HCT116 (cell line): Measurements from ENCODE around the gene B4GALNT4. TPM values are rescaled to one million over a fixed set of nuclear protein-coding genes. Genes with fewer than 3 reads are reported as not detected.

Experiments used
- ATAC-seq: fragments of 200-7000 bp; cut with Tn5 transposase; 2 replicates; pipeline ENCODE4 v1.9.1; 2020; ENCODE audit warnings: mild to moderate bottlenecking, moderate library complexity
- BruUV-seq: library from RNA; stranded (reverse); fragments of 400-500 nt; replicated peaks from 2 replicates; lab custom pipeline; 2021; lab: Mats Ljungman, UMichigan
- CTCF ChIA-PET: fragments of 300-600 bp; sonication (Branson Sonifier 250); formaldehyde crosslinking; loops from one replicate; lab custom pipeline; 2021; ENCODE audit warnings: antibody characterized with exemption; lab: Charles Lee
- POLR2A ChIA-PET: fragments of 300-600, 350-600 bp; sonication (Branson Sonifier 250); formaldehyde crosslinking; loops from one replicate; lab custom pipeline; 2021; ENCODE audit warnings: antibody characterized with exemption; lab: Charles Lee
- RAD21 ChIA-PET, 2 experiments: fragments of 300-600 bp; sonication (Branson Sonifier 250); formaldehyde crosslinking; loops; one replicate each; lab custom pipeline; 2023; ENCODE audit warnings: low total read pairs in 2 of 2; ENCODE audit not compliant: uncharacterized antibody in 2 of 2, unreplicated experiment in 2 of 2, low non-redundant PET in 1 of 2; lab: Charles Lee
- DNase-seq: peaks from one replicate; pipeline ENCODE4 v3.0.0-alpha.2; 2010; ENCODE audit warnings: low read depth, low spot score
- H2AFZ ChIP-seq: fragments of 200-600 bp; shearing (Covaris generic), sonication (generic); 2 replicates; pipeline ENCODE4 v1.6.1; 2017; ENCODE audit warnings: low read depth, mixed run types, mixed read lengths, antibody characterized with exemption, low read length; ENCODE audit not compliant: poor library complexity, severe bottlenecking
- H3K27ac ChIP-seq: 2 replicates; pipeline ENCODE4 v1.5.1; 2012; ENCODE audit warnings: low read depth, low read length
- H3K27me3 ChIP-seq: fragments of 200-600 bp; sonication (generic); 2 replicates; pipeline ENCODE4 v1.6.1; 2016; ENCODE audit warnings: mixed run types, low read length, mixed read lengths; ENCODE audit not compliant: insufficient read depth
- H3K36me3 ChIP-seq, 2 experiments: fragments of 200-500 bp in 1 of 2; fragments of 200-600 bp in 1 of 2; sonication (Bioruptor generic) in 1 of 2; sonication (generic) in 1 of 2; 2 replicates each; pipeline versions ENCODE4 v1.5.1 to v1.6.1; 2014 to 2016; ENCODE audit warnings: low read length in 2 of 2, inconsistent platforms in 1 of 2, mixed read lengths in 1 of 2, mixed run types in 1 of 2; ENCODE audit not compliant: insufficient read depth in 2 of 2, control insufficient read depth in 1 of 2
- H3K4me1 ChIP-seq, 2 experiments: fragments of 200-600 bp in 1 of 2; sonication (generic) in 1 of 2; 2 replicates each; pipeline versions ENCODE4 v1.5.1 to v1.6.1; 2012 to 2017; ENCODE audit warnings: low read length in 2 of 2, inconsistent platforms in 1 of 2, mild to moderate bottlenecking in 1 of 2, mixed read lengths in 1 of 2, mixed run types in 1 of 2, moderate library complexity in 1 of 2; ENCODE audit not compliant: insufficient read depth in 2 of 2, control insufficient read depth in 1 of 2
- H3K4me2 ChIP-seq: fragments of 200-600 bp; sonication (generic); 2 replicates; pipeline ENCODE4 v1.6.1; 2017; ENCODE audit warnings: mixed run types, low read length, mixed read lengths
- H3K4me3 ChIP-seq, 2 experiments: fragments of 200-600 bp in 1 of 2; sonication (generic) in 1 of 2; replicated peaks in 1 of 2; 2 replicates each; pipeline ENCODE4 v1.5.1; 2011 to 2016; ENCODE audit warnings: low read length in 2 of 2, control low read depth in 1 of 2, low read depth in 1 of 2, mild to moderate bottlenecking in 1 of 2, mixed read lengths in 1 of 2, mixed run types in 1 of 2
- H3K79me2 ChIP-seq: fragments of 200-600 bp; sonication (generic); 2 replicates; pipeline ENCODE4 v1.6.1; 2017; ENCODE audit warnings: mild to moderate bottlenecking, mixed run types, low read length, moderate library complexity, mixed read lengths; ENCODE audit not compliant: insufficient read depth
- H3K9ac ChIP-seq: fragments of 200-600 bp; sonication (generic); 2 replicates; pipeline ENCODE4 v1.6.1; 2016; ENCODE audit warnings: low read length, mixed read lengths
- H3K9me2 ChIP-seq: fragments of 200-600 bp; sonication (generic), shearing (Covaris generic); 2 replicates; pipeline ENCODE4 v1.6.1; 2017; ENCODE audit warnings: mixed run types, mild to moderate bottlenecking, moderate library complexity; ENCODE audit not compliant: insufficient read depth
- H3K9me3 ChIP-seq, 2 experiments: fragments of 200-500 bp in 1 of 2; fragments of 200-600 bp in 1 of 2; sonication (Bioruptor generic) in 1 of 2; sonication (generic) in 1 of 2; 2 replicates each; pipeline ENCODE4 v1.6.1; 2014 to 2017; ENCODE audit warnings: low read length in 2 of 2, mixed read lengths in 2 of 2, inconsistent platforms in 1 of 2, low read depth in 1 of 2, mild to moderate bottlenecking in 1 of 2, mixed run types in 1 of 2, moderate library complexity in 1 of 2; ENCODE audit not compliant: control insufficient read depth in 1 of 2, insufficient read depth in 1 of 2
- H4K20me1 ChIP-seq: fragments of 200-600 bp; sonication (generic), shearing (Covaris generic); 2 replicates; pipeline ENCODE4 v1.6.1; 2017; ENCODE audit warnings: mixed run types, mild to moderate bottlenecking, moderate library complexity; ENCODE audit not compliant: insufficient read depth
- CBX3 ChIP-seq: IDR thresholded peaks from 2 replicates; pipeline ENCODE4 v1.6.1; 2012; ENCODE audit warnings: low read depth
- ELF1 ChIP-seq: IDR thresholded peaks from 2 replicates; pipeline ENCODE4 v1.6.1; 2012; ENCODE audit warnings: low read depth, borderline replicate concordance
- POLR2A ChIP-seq: IDR thresholded peaks from 2 replicates; pipeline ENCODE4 v1.7.0; 2011; ENCODE audit warnings: borderline replicate concordance; ENCODE audit not compliant: insufficient read depth, insufficient read length; ENCODE audit errors: extremely low read depth
- POLR2AphosphoS5 ChIP-seq: IDR thresholded peaks from 2 replicates; pipeline ENCODE4 v1.6.1; 2011; ENCODE audit warnings: mild to moderate bottlenecking, low read depth, low read length, moderate library complexity
- YY1 ChIP-seq: IDR thresholded peaks from 2 replicates; pipeline ENCODE4 v1.6.1; 2011; ENCODE audit warnings: low read length, low read depth, moderate library complexity, mild to moderate bottlenecking; ENCODE audit not compliant: insufficient replicate concordance; ENCODE audit errors: extremely low read depth
- ZFX ChIP-seq: fragments of 450-650 bp; IDR thresholded peaks from 2 replicates; pipeline ENCODE4 v1.6.1; 2017
- intact Hi-C: fragments of 100-400 bp; cut with micrococcal nuclease; formaldehyde crosslinking; loops from 2 replicates; pipeline ENCODE4 v1.10.0; 2022
- total RNA-seq: library from RNA; stranded (reverse); gene quantifications from one replicate; pipeline ENCODE4 v1.2.1, GENCODE V29; 2021; ENCODE audit not compliant: unreplicated experiment
- TF ChIP-seq, protein P1 (sequence below): IDR thresholded peaks from 2 replicates; pipeline ENCODE4 v1.6.1; 2012

Gene B4GALNT4
- total RNA-seq, 1 experiment from 2014 or later, result 54.3 TPM

- peak overlapping the region; percentile 80 to 90 for H3K4me3 ChIP-seq
- peak; percentile 53; the same call in 1 of the 2 replicates for TF ChIP-seq POLR2AphosphoS5
- no peak for TF ChIP-seq ELF1
- TF ChIP-seq, protein P1, sequence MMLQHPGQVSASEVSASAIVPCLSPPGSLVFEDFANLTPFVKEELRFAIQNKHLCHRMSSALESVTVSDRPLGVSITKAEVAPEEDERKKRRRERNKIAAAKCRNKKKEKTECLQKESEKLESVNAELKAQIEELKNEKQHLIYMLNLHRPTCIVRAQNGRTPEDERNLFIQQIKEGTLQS, result no peak
- TF ChIP-seq POLR2A, result peak; percentile 9
- TF ChIP-seq, all 23 proteins: peak for 2
- BruUV-seq, result TSS peak; percentile 85
- H3K9me2 ChIP-seq, result no peaks in the 10 kb centered on the region
- peaks cover 30 to 49% of the 10 kb centered on the region in 2 experiments for H3K4me1 ChIP-seq
- intact Hi-C loops, result loop anchor here (1.0 to 10.0 kb wide), 3 partner anchors 55 to 113 kb away; partner anchors contain the start of genes IFITM2 and RNH1
- ChIA-PET POLR2A (interaction anchor here (1.8 kb wide), 1 partner anchor 13 kb away, joined by 5 read pairs; no protein-coding TSS in a partner anchor), CTCF (no interaction called here), RAD21 (no interaction called here)
- ATAC-seq (peak; percentile 67), DNase-seq (peak; percentile 57)
- H3K9me3 ChIP-seq, result no peaks in the 10 kb centered on the region
- peak overlapping the region; percentile 98 for H3K27ac ChIP-seq
- H3K79me2 ChIP-seq, result peaks cover 37% of the 10 kb centered on the region
- peak overlapping the region; percentile 88 for H3K9ac ChIP-seq
- H4K20me1 ChIP-seq, result no peaks in the 10 kb centered on the region
- H3K36me3 ChIP-seq, result peaks cover 5 to 23% of the 10 kb centered on the region in 2 experiments; a peak in 2 of 4 replicates
- no peak overlapping the region for H2AFZ ChIP-seq
- peak overlapping the region; percentile 99 for H3K4me2 ChIP-seq
- no peaks in the 10 kb centered on the region for H3K27me3 ChIP-seq
Observed at GRCh38 chr11:393219-394033, 24.1 kb downstream of the B4GALNT4 start.

DNA sequence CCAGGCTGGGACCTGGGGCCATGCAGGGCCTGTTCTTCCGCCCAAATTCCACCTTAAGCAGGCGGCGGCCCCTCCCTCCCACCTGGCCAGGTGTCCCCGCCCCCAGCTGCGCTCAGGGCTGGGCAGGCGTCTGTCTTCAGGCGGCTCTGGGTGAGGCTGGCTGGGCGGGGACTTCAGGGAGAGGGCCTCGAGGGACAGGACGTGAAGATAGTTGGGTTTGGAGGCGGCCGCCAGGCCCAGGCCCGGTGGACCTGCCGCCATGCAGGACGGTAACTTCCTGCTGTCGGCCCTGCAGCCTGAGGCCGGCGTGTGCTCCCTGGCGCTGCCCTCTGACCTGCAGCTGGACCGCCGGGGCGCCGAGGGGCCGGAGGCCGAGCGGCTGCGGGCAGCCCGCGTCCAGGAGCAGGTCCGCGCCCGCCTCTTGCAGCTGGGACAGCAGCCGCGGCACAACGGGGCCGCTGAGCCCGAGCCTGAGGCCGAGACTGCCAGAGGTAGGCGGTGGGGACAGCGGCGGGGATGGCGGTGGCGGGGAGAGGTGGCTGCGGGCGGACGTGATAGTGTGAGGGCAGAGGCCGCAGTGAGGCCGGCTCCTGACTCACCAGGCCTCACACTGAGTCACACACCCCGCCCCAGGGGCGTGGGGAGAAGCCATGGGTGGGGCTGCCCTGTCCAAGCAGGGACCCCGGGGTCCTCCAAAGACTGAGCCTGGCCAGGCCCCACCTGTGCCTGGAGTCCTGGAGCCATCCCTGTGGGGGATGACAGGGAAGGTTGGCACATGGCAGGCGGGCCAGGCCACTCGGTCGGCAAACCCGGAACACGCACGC, 24.9 kb downstream of the B4GALNT4 start, which contains the start of gene PKP3:
Gene PKP3 (plus strand): TSS at position 176 of the 824 bp plus-strand sequence. CDS start 84 bp downstream, at position 260.
- H3K9me2 ChIP-seq, result no peaks in the 10 kb centered on the region
- ChIA-PET RAD21 (interaction anchor here in 1 of 2 experiments (0.6 kb wide), 2 partner anchors 26 to 56 kb away, joined by 3 to 7 read pairs; partner anchors contain the start of gene PTDSS2), POLR2A (no interaction called here), CTCF (no interaction called here)
- no peaks in the 10 kb centered on the region for H4K20me1 ChIP-seq
- H3K4me1 ChIP-seq, result peaks cover 30 to 49% of the 10 kb centered on the region in 2 experiments
- H2AFZ ChIP-seq, result no peak within 1 kb of the TSS
- H3K36me3 ChIP-seq, result peaks cover 7 to 27% of the 10 kb centered on the region in 2 experiments; a peak in 3 of 4 replicates
- H3K4me3 ChIP-seq, result peak within 1 kb of the TSS; percentile 80 to 90
- ATAC-seq (peak; percentile 83), DNase-seq (peak; percentile 83)
- H3K27ac ChIP-seq, result peak within 1 kb of the TSS; percentile 98
- H3K4me2 ChIP-seq, result peak within 1 kb of the TSS; percentile 99
- intact Hi-C loops, result loop anchor here (1.0 to 10.0 kb wide), 3 partner anchors 54 to 113 kb away; partner anchors contain the start of genes IFITM2 and RNH1
- no TSS peak for BruUV-seq
- H3K9me3 ChIP-seq, result no peaks in the 10 kb centered on the region
- no peaks in the 10 kb centered on the region for H3K27me3 ChIP-seq
- TF ChIP-seq ZFX, result peak; percentile 96
- peak; percentile 43 for TF ChIP-seq POLR2A
- no peak for TF ChIP-seq CBX3
- peak; percentile 74 for TF ChIP-seq YY1
- TF ChIP-seq POLR2AphosphoS5, result peak; percentile 77
- H3K79me2 ChIP-seq, result peaks cover 37% of the 10 kb centered on the region
- H3K9ac ChIP-seq, result peak within 1 kb of the TSS; percentile 88
